HepG2 (cell line): Measurements from ENCODE around the gene OGFOD3. TPM values are rescaled to one million over a fixed set of nuclear protein-coding genes. Genes with fewer than 3 reads are reported as not detected.

Experiments used
- ATF7 ChIP-seq, 2 experiments: fragments of 450-650 bp in 1 of 2; sonication (generic) in 1 of 2; formaldehyde crosslinking in 1 of 2; IDR thresholded peaks; 2 replicates each; pipeline versions ENCODE4 v1.4.0 to v1.6.1; 2016 to 2020; ENCODE audit warnings: antibody characterized with exemption in 1 of 2, mild to moderate bottlenecking in 1 of 2, missing genetic modification reagents in 1 of 2
- HOXA9 ChIP-seq: sonication (generic); formaldehyde crosslinking; IDR thresholded peaks from 2 replicates; pipeline ENCODE4 v1.8.1; 2022; ENCODE audit warnings: missing genetic modification reagents, mild to moderate bottlenecking, moderate library complexity, borderline replicate concordance
- IRF9 ChIP-seq: sonication (generic); formaldehyde crosslinking; IDR thresholded peaks from 2 replicates; pipeline ENCODE4 v1.8.0; 2022; ENCODE audit warnings: missing genetic modification reagents, mild to moderate bottlenecking, borderline replicate concordance
- IRX3 ChIP-seq: sonication (generic); formaldehyde crosslinking; IDR thresholded peaks from 2 replicates; pipeline ENCODE4 v1.8.1; 2023; ENCODE audit warnings: mild to moderate bottlenecking, low read depth, missing genetic modification reagents, borderline replicate concordance
- KLF16 ChIP-seq, 2 experiments: sonication (generic) in 1 of 2; formaldehyde crosslinking in 1 of 2; IDR thresholded peaks; 2 replicates each; pipeline versions ENCODE4 v1.6.1 to v1.8.0; 2016 to 2023; ENCODE audit warnings: missing genetic modification reagents in 2 of 2, missing compliant biosample characterization in 1 of 2
- SATB2 ChIP-seq: sonication (generic); formaldehyde crosslinking; IDR thresholded peaks from 2 replicates; pipeline ENCODE4 v1.5.0; 2020; ENCODE audit warnings: missing genetic modification reagents
- SPEN ChIP-seq: sonication (generic); formaldehyde crosslinking; IDR thresholded peaks from 2 replicates; pipeline ENCODE4 v1.5.1; 2020; ENCODE audit warnings: low read depth, mild to moderate bottlenecking, missing genetic modification reagents
- TARDBP ChIP-seq: sonication (generic); formaldehyde crosslinking; IDR thresholded peaks from 2 replicates; pipeline ENCODE4 v1.8.0; 2022; ENCODE audit warnings: mild to moderate bottlenecking, missing genetic modification reagents
- YEATS2 ChIP-seq: sonication (generic); formaldehyde crosslinking; IDR thresholded peaks from 2 replicates; pipeline ENCODE4 v1.4.0; 2020; ENCODE audit warnings: missing genetic modification reagents, borderline replicate concordance
- ZBTB21 ChIP-seq: sonication (generic); formaldehyde crosslinking; IDR thresholded peaks from 2 replicates; pipeline ENCODE4 v1.4.0; 2020; ENCODE audit warnings: missing genetic modification reagents
- ZBTB33 ChIP-seq: sonication (generic); formaldehyde crosslinking; IDR thresholded peaks from 2 replicates; pipeline ENCODE4 v1.4.0; 2020; ENCODE audit warnings: missing genetic modification reagents
- ZKSCAN5 ChIP-seq: sonication (generic); formaldehyde crosslinking; IDR thresholded peaks from 2 replicates; pipeline ENCODE4 v1.5.1; 2020; ENCODE audit warnings: mild to moderate bottlenecking, missing genetic modification reagents
- ZNF263 ChIP-seq: sonication (generic); formaldehyde crosslinking; IDR thresholded peaks from 2 replicates; pipeline ENCODE4 v1.4.0; 2020; ENCODE audit warnings: missing genetic modification reagents
- ZNF317 ChIP-seq: sonication (generic); formaldehyde crosslinking; IDR thresholded peaks from 2 replicates; pipeline ENCODE4 v1.5.0; 2020; ENCODE audit warnings: mild to moderate bottlenecking, missing genetic modification reagents
- ZNF546 ChIP-seq: sonication (generic); formaldehyde crosslinking; conservative IDR thresholded peaks from 2 replicates; pipeline ENCODE4 v1.8.1; 2023; ENCODE audit warnings: mild to moderate bottlenecking, missing genetic modification reagents
- ZNF570 ChIP-seq: sonication (generic); formaldehyde crosslinking; IDR thresholded peaks from 2 replicates; pipeline ENCODE4 v1.4.0; 2020; ENCODE audit warnings: mild to moderate bottlenecking, missing genetic modification reagents, borderline replicate concordance
- ZNF670 ChIP-seq: sonication (generic); formaldehyde crosslinking; IDR thresholded peaks from 2 replicates; pipeline ENCODE4 v1.8.0; 2022; ENCODE audit warnings: mild to moderate bottlenecking, missing genetic modification reagents, borderline replicate concordance
- ZNF883 ChIP-seq: sonication (generic); formaldehyde crosslinking; IDR thresholded peaks from 2 replicates; pipeline ENCODE4 v1.5.1; 2020; ENCODE audit warnings: mild to moderate bottlenecking, missing genetic modification reagents; ENCODE audit errors: not compliant biosample characterization
- polyA plus RNA-seq, 8 experiments: library from polyadenylated mRNA; depleted of rRNA in 3 of 8; stranded (reverse) in 7 of 8; unstranded in 1 of 8; fragments of >200 nt; fragmentation: Illumina TruSeq in 4 of 8; extraction: Trizol in 4 of 8; gene quantifications; 2 replicates each; pipeline versions ENCODE4 v1.2.1 to v1.2.3, GENCODE V29; 2011 to 2016; ENCODE audit warnings: low read depth in 4 of 8, missing spikeins in 1 of 8, mixed read lengths in 1 of 8; ENCODE audit not compliant: insufficient read depth in 1 of 8
- total RNA-seq, 5 experiments: library from RNA; depleted of rRNA; stranded (reverse); fragments of >200 nt; fragmentation: Illumina TruSeq; extraction: Trizol; gene quantifications; 2 replicates each; pipeline ENCODE4 v1.2.3, GENCODE V29; 2016; ENCODE audit warnings: low read depth in 1 of 5
- TF ChIP-seq, protein P1 (sequence below): sonication (generic); formaldehyde crosslinking; conservative IDR thresholded peaks from 2 replicates; pipeline ENCODE4 v1.5.0; 2020; ENCODE audit warnings: missing genetic modification reagents
- TF ChIP-seq, protein P2 (sequence below): sonication (generic); formaldehyde crosslinking; IDR thresholded peaks from 2 replicates; pipeline ENCODE4 v1.4.0; 2020; ENCODE audit warnings: missing genetic modification reagents; ENCODE audit errors: not compliant biosample characterization
- TF ChIP-seq, protein P3 (sequence below): sonication (generic); formaldehyde crosslinking; conservative IDR thresholded peaks from 2 replicates; pipeline ENCODE4 v1.8.0; 2022; ENCODE audit warnings: low read depth, missing genetic modification reagents

The OGFOD3 gene
- total and polyA plus RNA-seq, 2 of the 13 experiments (the other 11 are each of a cell fraction or from before 2014, with no cell fraction given) = 40.0 to 42.1 TPM

DNA sequence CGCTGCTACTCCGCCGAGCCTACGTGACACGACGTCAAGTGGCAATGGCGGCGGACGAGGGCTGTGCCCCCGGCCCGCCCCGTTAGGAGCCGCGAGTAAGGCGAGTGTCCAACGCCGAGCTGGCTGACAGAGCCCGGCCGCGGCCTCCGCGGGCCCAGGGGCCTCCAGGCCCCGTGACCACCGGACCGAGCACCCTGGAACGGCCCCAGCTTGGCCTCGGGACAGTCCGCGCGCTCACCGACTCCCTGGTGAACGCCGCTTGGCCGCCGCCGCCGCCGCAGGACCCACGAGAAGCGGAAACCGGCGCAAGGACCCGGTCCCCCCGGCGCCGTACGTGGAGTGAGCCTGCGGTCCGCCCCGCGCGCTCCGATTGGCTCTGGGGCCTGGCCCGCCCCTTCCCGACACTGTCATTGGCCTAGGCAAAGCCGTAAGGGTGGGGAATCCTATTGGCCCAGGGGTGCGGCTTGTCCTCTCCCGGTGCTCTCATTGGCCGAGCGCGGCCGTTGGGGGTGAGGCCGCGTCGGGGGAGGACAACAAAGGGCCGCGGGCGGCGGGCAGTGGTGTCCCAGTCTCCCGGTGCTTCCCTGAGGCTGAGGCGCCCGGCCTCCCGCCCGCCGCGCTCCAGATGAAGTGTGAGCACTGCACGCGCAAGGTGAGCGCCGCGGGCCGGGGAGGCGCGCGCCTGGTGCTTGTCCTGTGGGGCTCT, 39.9 kb upstream of the OGFOD3 start, which contains the start of gene NARF (continued):
- 0 out of 2 replicates have a peak, but pooled peaks have one; percentile 10 for TF ChIP-seq ZNF263 (CRISPR knock-in tag)
- TF ChIP-seq ATF7 (IDR thresholded peaks at IDR 0.05) = no peak
- TF ChIP-seq ATF7 (CRISPR knock-in tag; IDR thresholded peaks at IDR 0.05) = peak; percentile 84
- TF ChIP-seq, protein P1, sequence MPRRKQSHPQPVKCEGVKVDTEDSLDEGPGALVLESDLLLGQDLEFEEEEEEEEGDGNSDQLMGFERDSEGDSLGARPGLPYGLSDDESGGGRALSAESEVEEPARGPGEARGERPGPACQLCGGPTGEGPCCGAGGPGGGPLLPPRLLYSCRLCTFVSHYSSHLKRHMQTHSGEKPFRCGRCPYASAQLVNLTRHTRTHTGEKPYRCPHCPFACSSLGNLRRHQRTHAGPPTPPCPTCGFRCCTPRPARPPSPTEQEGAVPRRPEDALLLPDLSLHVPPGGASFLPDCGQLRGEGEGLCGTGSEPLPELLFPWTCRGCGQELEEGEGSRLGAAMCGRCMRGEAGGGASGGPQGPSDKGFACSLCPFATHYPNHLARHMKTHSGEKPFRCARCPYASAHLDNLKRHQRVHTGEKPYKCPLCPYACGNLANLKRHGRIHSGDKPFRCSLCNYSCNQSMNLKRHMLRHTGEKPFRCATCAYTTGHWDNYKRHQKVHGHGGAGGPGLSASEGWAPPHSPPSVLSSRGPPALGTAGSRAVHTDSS (CRISPR knock-in tag) = 0 out of 2 replicates have a peak, but pooled peaks have one; percentile 93
- no peak; the same call in 1 of the 2 replicates for TF ChIP-seq IRX3 (CRISPR knock-in tag)
- TF ChIP-seq, protein P2, sequence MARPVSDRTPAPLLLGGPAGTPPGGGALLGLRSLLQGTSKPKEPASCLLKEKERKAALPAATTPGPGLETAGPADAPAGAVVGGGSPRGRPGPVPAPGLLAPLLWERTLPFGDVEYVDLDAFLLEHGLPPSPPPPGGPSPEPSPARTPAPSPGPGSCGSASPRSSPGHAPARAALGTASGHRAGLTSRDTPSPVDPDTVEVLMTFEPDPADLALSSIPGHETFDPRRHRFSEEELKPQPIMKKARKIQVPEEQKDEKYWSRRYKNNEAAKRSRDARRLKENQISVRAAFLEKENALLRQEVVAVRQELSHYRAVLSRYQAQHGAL (CRISPR knock-in tag) = peak; percentile 70
- no peak for TF ChIP-seq ZBTB21 (CRISPR knock-in tag)
- peak; percentile 24 to 94; a peak in 2 of 4 replicates for TF ChIP-seq KLF16 (CRISPR knock-in tag; IDR thresholded peaks at IDR 0.05)
- peak; percentile 85 for TF ChIP-seq SPEN (CRISPR knock-in tag)
- peak; percentile 85; the same call in 1 of the 2 replicates for TF ChIP-seq YEATS2
- TF ChIP-seq ZKSCAN5 (CRISPR knock-in tag) = no peak
- peak; percentile 97 for TF ChIP-seq ZNF670
- 0 out of 2 replicates have a peak, but pooled peaks have one; percentile 3 for TF ChIP-seq ZBTB33 (CRISPR knock-in tag)
- TF ChIP-seq HOXA9 = peak; percentile 56; the same call in 1 of the 2 replicates
- TF ChIP-seq IRF9 (CRISPR knock-in tag) = peak; percentile 88; the same call in 1 of the 2 replicates
- no peak; the same call in 1 of the 2 replicates for TF ChIP-seq ZNF570 (CRISPR knock-in tag)
- TF ChIP-seq ZNF546 (CRISPR knock-in tag) = peak; percentile 97
- no peak; the same call in 1 of the 2 replicates for TF ChIP-seq ZNF317 (CRISPR knock-in tag)
- TF ChIP-seq, protein P3, sequence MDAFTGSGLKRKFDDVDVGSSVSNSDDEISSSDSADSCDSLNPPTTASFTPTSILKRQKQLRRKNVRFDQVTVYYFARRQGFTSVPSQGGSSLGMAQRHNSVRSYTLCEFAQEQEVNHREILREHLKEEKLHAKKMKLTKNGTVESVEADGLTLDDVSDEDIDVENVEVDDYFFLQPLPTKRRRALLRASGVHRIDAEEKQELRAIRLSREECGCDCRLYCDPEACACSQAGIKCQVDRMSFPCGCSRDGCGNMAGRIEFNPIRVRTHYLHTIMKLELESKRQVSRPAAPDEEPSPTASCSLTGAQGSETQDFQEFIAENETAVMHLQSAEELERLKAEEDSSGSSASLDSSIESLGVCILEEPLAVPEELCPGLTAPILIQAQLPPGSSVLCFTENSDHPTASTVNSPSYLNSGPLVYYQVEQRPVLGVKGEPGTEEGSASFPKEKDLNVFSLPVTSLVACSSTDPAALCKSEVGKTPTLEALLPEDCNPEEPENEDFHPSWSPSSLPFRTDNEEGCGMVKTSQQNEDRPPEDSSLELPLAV = 0 out of 2 replicates have a peak, but pooled peaks have one; percentile 21
- peak; percentile 93 for TF ChIP-seq ZNF883 (CRISPR knock-in tag)
- TF ChIP-seq TARDBP (CRISPR knock-in tag) = peak; percentile 82
- TF ChIP-seq SATB2 (CRISPR knock-in tag) = 0 out of 2 replicates have a peak, but pooled peaks have one; percentile 52
